HEK293 (cell line): ENCODE results near the gene GNB1L.

Experiments
- BCL11B ChIP-seq: fragments of 450-650 bp; formaldehyde crosslinking; IDR thresholded peaks from 2 replicates; pipeline ENCODE4 v1.5.1; 2016; ENCODE audit warnings: low read depth, missing biosample characterization, missing genetic modification characterization
- GFI1B ChIP-seq: fragments of 450-650 bp; formaldehyde crosslinking; IDR thresholded peaks from 2 replicates; pipeline ENCODE4 v1.5.1; 2016; ENCODE audit warnings: missing biosample characterization, missing genetic modification characterization
- OSR2 ChIP-seq: fragments of 450-650 bp; formaldehyde crosslinking; IDR thresholded peaks from 2 replicates; pipeline ENCODE4 v1.5.1; 2016; ENCODE audit warnings: missing biosample characterization, missing genetic modification characterization
- PRDM1 ChIP-seq: fragments of 450-650 bp; formaldehyde crosslinking; IDR thresholded peaks from 2 replicates; pipeline ENCODE4; 2016; ENCODE audit warnings: missing biosample characterization, missing genetic modification characterization
- SCRT1 ChIP-seq: fragments of 450-650 bp; formaldehyde crosslinking; IDR thresholded peaks from 2 replicates; pipeline ENCODE4 v1.5.1; 2016; ENCODE audit warnings: missing biosample characterization, missing genetic modification characterization, borderline replicate concordance
- SP2 ChIP-seq: fragments of 450-650 bp; formaldehyde crosslinking; IDR thresholded peaks from 2 replicates; pipeline ENCODE4 v1.5.1; 2016; ENCODE audit warnings: missing biosample characterization, missing genetic modification characterization
- WT1 ChIP-seq: fragments of 450-650 bp; formaldehyde crosslinking; IDR thresholded peaks from 2 replicates; pipeline ENCODE4 v1.5.1; 2016; ENCODE audit warnings: missing biosample characterization, missing genetic modification characterization
- ZNF146 ChIP-seq: fragments of 450-650 bp; formaldehyde crosslinking; IDR thresholded peaks from 2 replicates; pipeline ENCODE4 v1.5.1; 2016; ENCODE audit warnings: missing biosample characterization, missing genetic modification characterization
- ZNF157 ChIP-seq: fragments of 450-650 bp; formaldehyde crosslinking; IDR thresholded peaks from 2 replicates; pipeline ENCODE4 v1.5.1; 2016; ENCODE audit warnings: missing biosample characterization, missing genetic modification characterization
- ZNF214 ChIP-seq: fragments of 450-650 bp; formaldehyde crosslinking; IDR thresholded peaks from 2 replicates; pipeline ENCODE4 v1.5.1; 2017; ENCODE audit warnings: missing biosample characterization, mild to moderate bottlenecking, missing genetic modification characterization, borderline replicate concordance
- ZNF274 ChIP-seq, 2 experiments: fragments of 200-500 bp in 1 of 2; fragments of 450-650 bp in 1 of 2; sonication (Bioruptor generic) in 1 of 2; formaldehyde crosslinking in 1 of 2; IDR thresholded peaks; 2 replicates each; pipeline versions ENCODE4 v1.5.1 to v1.6.1; 2014 to 2016; ENCODE audit warnings: borderline replicate concordance in 1 of 2, inconsistent platforms in 1 of 2, low read length in 1 of 2, missing biosample characterization in 1 of 2, missing genetic modification characterization in 1 of 2
- ZNF292 ChIP-seq: fragments of 450-650 bp; formaldehyde crosslinking; IDR thresholded peaks from 2 replicates; pipeline ENCODE4 v1.5.1; 2016; ENCODE audit warnings: low read depth, missing biosample characterization, missing genetic modification characterization, borderline replicate concordance
- ZNF335 ChIP-seq: fragments of 450-650 bp; formaldehyde crosslinking; conservative IDR thresholded peaks from 2 replicates; pipeline ENCODE4 v1.5.1; 2016; ENCODE audit warnings: missing biosample characterization, missing genetic modification characterization
- ZNF37A ChIP-seq: fragments of 450-650 bp; IDR thresholded peaks from 2 replicates; pipeline ENCODE4 v1.5.1; 2018; ENCODE audit warnings: missing biosample characterization, missing genetic modification characterization
- ZNF510 ChIP-seq: fragments of 450-650 bp; formaldehyde crosslinking; IDR thresholded peaks from 2 replicates; pipeline ENCODE4 v1.5.1; 2018; ENCODE audit warnings: mild to moderate bottlenecking, missing genetic modification characterization, missing biosample characterization; ENCODE audit not compliant: insufficient replicate concordance
- ZNF530 ChIP-seq: fragments of 450-650 bp; formaldehyde crosslinking; IDR thresholded peaks from 2 replicates; pipeline ENCODE4 v1.5.1; 2016; ENCODE audit warnings: low read depth, missing biosample characterization, missing genetic modification characterization
- ZNF544 ChIP-seq: fragments of 450-650 bp; formaldehyde crosslinking; IDR thresholded peaks from 2 replicates; pipeline ENCODE4 v1.5.0; 2017; ENCODE audit warnings: missing biosample characterization, missing genetic modification characterization
- ZNF561 ChIP-seq: fragments of 450-650 bp; IDR thresholded peaks from 2 replicates; pipeline ENCODE4 v1.5.1; 2018; ENCODE audit warnings: missing biosample characterization, missing genetic modification characterization, borderline replicate concordance
- ZNF776 ChIP-seq: fragments of 450-650 bp; formaldehyde crosslinking; IDR thresholded peaks from 2 replicates; pipeline ENCODE4 v1.5.0; 2017; ENCODE audit warnings: missing biosample characterization, missing genetic modification characterization, borderline replicate concordance
- TF ChIP-seq, protein P1 (sequence below): fragments of 450-650 bp; formaldehyde crosslinking; IDR thresholded peaks from 2 replicates; pipeline ENCODE4 v1.5.1; 2016; ENCODE audit warnings: missing biosample characterization, missing genetic modification characterization
- TF ChIP-seq, protein P2 (sequence below): fragments of 450-650 bp; formaldehyde crosslinking; IDR thresholded peaks from 2 replicates; pipeline ENCODE4 v1.5.1; 2016; ENCODE audit warnings: missing biosample characterization, missing genetic modification characterization
- TF ChIP-seq, protein P3 (sequence below): fragments of 450-650 bp; formaldehyde crosslinking; IDR thresholded peaks from 2 replicates; pipeline ENCODE4 v1.5.1; 2017; ENCODE audit warnings: missing biosample characterization, missing genetic modification characterization
- TF ChIP-seq, protein P4 (sequence below): fragments of 450-650 bp; formaldehyde crosslinking; IDR thresholded peaks from 2 replicates; pipeline ENCODE4 v1.5.1; 2016; ENCODE audit warnings: missing biosample characterization, missing genetic modification characterization
- TF ChIP-seq, protein P5 (sequence below): fragments of 450-650 bp; formaldehyde crosslinking; IDR thresholded peaks from 2 replicates; pipeline ENCODE4 v1.5.1; 2016; ENCODE audit warnings: missing biosample characterization, missing genetic modification characterization
- TF ChIP-seq, protein P6 (sequence below): fragments of 450-650 bp; formaldehyde crosslinking; IDR thresholded peaks from 2 replicates; pipeline ENCODE4 v1.5.1; 2017; ENCODE audit warnings: missing biosample characterization, missing genetic modification characterization
- TF ChIP-seq, protein P7 (sequence below): fragments of 450-650 bp; IDR thresholded peaks from 2 replicates; pipeline ENCODE4 v1.5.1; 2018; ENCODE audit warnings: missing biosample characterization, mild to moderate bottlenecking, missing genetic modification characterization

GNB1L gene

DNA sequence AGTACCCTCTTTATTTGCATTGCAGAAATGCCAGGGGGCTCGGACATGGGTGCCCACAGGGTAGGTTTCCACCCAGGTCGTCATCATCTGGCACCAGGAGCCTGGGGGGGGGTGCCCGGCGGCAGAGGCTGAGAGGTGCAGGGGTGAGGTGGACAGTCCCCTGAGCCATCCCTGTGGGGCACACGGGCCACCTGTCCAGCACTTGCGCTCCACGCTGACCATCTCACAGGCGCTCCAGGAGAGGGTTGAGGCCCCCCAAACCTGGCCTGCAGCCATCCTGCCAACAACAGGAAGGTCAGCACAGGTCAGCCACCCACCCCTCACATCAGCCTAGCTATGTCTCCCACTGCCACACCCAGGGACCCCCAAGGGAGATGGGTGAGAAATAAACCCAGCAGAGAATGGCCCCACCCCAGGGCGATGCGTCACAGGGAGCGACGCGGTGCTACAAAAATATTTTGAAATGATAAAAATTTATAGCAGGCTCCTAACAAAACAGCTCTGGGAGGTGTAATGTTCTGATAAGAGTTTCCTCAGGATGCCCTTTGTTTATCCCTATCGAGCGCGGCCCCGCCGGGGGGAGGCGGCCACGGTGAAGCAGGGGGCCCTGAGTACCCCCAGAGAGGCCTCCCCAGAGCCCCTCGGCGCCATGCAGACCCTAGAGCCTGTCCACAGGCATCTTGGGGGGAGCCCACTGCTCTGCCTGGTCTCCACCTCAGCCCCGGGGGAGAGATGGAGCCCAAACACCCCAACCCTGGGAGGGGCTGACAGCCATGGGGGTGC lies 21.0 kb upstream of the GNB1L start (continued):
- TF ChIP-seq, protein P1, sequence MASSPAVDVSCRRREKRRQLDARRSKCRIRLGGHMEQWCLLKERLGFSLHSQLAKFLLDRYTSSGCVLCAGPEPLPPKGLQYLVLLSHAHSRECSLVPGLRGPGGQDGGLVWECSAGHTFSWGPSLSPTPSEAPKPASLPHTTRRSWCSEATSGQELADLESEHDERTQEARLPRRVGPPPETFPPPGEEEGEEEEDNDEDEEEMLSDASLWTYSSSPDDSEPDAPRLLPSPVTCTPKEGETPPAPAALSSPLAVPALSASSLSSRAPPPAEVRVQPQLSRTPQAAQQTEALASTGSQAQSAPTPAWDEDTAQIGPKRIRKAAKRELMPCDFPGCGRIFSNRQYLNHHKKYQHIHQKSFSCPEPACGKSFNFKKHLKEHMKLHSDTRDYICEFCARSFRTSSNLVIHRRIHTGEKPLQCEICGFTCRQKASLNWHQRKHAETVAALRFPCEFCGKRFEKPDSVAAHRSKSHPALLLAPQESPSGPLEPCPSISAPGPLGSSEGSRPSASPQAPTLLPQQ (tag by site-specific recombination) = peak; percentile 71
- 0 out of 2 replicates have a peak, but pooled peaks have one; percentile 15 for TF ChIP-seq BCL11B (tag by site-specific recombination)
- TF ChIP-seq ZNF530 (tag by site-specific recombination) = no peak
- no peak for TF ChIP-seq ZNF292 (tag by site-specific recombination)
- TF ChIP-seq, protein P2, sequence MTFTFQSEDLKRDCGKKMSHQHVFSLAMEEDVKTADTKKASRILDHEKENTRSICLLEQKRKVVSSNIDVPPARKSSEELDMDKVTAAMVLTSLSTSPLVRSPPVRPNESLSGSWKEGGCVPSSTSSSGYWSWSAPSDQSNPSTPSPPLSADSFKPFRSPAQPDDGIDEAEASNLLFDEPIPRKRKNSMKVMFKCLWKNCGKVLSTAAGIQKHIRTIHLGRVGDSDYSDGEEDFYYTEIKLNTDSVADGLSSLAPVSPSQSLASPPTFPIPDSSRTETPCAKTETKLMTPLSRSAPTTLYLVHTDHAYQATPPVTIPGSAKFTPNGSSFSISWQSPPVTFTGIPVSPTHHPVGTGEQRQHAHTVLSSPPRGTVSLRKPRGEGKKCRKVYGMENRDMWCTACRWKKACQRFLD (tag by site-specific recombination) = no peak
- TF ChIP-seq, protein P3, sequence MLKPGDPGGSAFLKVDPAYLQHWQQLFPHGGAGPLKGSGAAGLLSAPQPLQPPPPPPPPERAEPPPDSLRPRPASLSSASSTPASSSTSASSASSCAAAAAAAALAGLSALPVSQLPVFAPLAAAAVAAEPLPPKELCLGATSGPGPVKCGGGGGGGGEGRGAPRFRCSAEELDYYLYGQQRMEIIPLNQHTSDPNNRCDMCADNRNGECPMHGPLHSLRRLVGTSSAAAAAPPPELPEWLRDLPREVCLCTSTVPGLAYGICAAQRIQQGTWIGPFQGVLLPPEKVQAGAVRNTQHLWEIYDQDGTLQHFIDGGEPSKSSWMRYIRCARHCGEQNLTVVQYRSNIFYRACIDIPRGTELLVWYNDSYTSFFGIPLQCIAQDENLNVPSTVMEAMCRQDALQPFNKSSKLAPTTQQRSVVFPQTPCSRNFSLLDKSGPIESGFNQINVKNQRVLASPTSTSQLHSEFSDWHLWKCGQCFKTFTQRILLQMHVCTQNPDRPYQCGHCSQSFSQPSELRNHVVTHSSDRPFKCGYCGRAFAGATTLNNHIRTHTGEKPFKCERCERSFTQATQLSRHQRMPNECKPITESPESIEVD (tag by site-specific recombination) = no peak
- no peak for TF ChIP-seq ZNF214 (tag by site-specific recombination)
- no peak for TF ChIP-seq ZNF510 (tag by site-specific recombination)
- no peak for TF ChIP-seq PRDM1 (tag by site-specific recombination)
- no peak for TF ChIP-seq ZNF157 (tag by site-specific recombination)
- no peak for TF ChIP-seq ZNF776
- TF ChIP-seq, protein P4, sequence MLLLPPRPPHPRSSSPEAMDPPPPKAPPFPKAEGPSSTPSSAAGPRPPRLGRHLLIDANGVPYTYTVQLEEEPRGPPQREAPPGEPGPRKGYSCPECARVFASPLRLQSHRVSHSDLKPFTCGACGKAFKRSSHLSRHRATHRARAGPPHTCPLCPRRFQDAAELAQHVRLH (tag by site-specific recombination) = no peak
- TF ChIP-seq OSR2 (tag by site-specific recombination) = peak; percentile 58; the same call in 1 of the 2 replicates
- no peak for TF ChIP-seq ZNF274 (IDR thresholded peaks at IDR 0.05; ENCODE audit: low read length)
- no peak for TF ChIP-seq ZNF274 (tag by site-specific recombination; IDR thresholded peaks at IDR 0.05; ENCODE audit: borderline replicate concordance)
- peak; percentile 61 for TF ChIP-seq WT1 (tag by site-specific recombination)
- no peak for TF ChIP-seq SCRT1 (tag by site-specific recombination)
- TF ChIP-seq ZNF335 (tag by site-specific recombination) = no peak
- no peak for TF ChIP-seq ZNF37A (tag by site-specific recombination)
- TF ChIP-seq ZNF561 = peak; percentile 46; the same call in 1 of the 2 replicates
- no peak for TF ChIP-seq ZNF544 (tag by site-specific recombination)
- TF ChIP-seq, protein P5, sequence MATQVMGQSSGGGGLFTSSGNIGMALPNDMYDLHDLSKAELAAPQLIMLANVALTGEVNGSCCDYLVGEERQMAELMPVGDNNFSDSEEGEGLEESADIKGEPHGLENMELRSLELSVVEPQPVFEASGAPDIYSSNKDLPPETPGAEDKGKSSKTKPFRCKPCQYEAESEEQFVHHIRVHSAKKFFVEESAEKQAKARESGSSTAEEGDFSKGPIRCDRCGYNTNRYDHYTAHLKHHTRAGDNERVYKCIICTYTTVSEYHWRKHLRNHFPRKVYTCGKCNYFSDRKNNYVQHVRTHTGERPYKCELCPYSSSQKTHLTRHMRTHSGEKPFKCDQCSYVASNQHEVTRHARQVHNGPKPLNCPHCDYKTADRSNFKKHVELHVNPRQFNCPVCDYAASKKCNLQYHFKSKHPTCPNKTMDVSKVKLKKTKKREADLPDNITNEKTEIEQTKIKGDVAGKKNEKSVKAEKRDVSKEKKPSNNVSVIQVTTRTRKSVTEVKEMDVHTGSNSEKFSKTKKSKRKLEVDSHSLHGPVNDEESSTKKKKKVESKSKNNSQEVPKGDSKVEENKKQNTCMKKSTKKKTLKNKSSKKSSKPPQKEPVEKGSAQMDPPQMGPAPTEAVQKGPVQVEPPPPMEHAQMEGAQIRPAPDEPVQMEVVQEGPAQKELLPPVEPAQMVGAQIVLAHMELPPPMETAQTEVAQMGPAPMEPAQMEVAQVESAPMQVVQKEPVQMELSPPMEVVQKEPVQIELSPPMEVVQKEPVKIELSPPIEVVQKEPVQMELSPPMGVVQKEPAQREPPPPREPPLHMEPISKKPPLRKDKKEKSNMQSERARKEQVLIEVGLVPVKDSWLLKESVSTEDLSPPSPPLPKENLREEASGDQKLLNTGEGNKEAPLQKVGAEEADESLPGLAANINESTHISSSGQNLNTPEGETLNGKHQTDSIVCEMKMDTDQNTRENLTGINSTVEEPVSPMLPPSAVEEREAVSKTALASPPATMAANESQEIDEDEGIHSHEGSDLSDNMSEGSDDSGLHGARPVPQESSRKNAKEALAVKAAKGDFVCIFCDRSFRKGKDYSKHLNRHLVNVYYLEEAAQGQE (tag by site-specific recombination) = no peak
- TF ChIP-seq, protein P6, sequence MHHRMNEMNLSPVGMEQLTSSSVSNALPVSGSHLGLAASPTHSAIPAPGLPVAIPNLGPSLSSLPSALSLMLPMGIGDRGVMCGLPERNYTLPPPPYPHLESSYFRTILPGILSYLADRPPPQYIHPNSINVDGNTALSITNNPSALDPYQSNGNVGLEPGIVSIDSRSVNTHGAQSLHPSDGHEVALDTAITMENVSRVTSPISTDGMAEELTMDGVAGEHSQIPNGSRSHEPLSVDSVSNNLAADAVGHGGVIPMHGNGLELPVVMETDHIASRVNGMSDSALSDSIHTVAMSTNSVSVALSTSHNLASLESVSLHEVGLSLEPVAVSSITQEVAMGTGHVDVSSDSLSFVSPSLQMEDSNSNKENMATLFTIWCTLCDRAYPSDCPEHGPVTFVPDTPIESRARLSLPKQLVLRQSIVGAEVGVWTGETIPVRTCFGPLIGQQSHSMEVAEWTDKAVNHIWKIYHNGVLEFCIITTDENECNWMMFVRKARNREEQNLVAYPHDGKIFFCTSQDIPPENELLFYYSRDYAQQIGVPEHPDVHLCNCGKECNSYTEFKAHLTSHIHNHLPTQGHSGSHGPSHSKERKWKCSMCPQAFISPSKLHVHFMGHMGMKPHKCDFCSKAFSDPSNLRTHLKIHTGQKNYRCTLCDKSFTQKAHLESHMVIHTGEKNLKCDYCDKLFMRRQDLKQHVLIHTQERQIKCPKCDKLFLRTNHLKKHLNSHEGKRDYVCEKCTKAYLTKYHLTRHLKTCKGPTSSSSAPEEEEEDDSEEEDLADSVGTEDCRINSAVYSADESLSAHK (tag by site-specific recombination) = no peak
- TF ChIP-seq SP2 (tag by site-specific recombination) = no peak
- no peak for TF ChIP-seq GFI1B
- no peak for TF ChIP-seq ZNF146 (tag by site-specific recombination)
- TF ChIP-seq, protein P7, sequence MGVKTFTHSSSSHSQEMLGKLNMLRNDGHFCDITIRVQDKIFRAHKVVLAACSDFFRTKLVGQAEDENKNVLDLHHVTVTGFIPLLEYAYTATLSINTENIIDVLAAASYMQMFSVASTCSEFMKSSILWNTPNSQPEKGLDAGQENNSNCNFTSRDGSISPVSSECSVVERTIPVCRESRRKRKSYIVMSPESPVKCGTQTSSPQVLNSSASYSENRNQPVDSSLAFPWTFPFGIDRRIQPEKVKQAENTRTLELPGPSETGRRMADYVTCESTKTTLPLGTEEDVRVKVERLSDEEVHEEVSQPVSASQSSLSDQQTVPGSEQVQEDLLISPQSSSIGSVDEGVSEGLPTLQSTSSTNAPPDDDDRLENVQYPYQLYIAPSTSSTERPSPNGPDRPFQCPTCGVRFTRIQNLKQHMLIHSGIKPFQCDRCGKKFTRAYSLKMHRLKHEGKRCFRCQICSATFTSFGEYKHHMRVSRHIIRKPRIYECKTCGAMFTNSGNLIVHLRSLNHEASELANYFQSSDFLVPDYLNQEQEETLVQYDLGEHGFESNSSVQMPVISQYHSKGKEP (tag by site-specific recombination) = no peak
